HG03175 (cell line): Measurements from ENCODE around the gene SCFD2.

Experiments used
- ATAC-seq: cut with Tn5 transposase; IDR thresholded peaks from one replicate; pipeline ENCODE4 v1.9.1; 2021; ENCODE audit warnings: mild to moderate bottlenecking, moderate library complexity; ENCODE audit not compliant: unreplicated experiment

The SCFD2 gene

DNA sequence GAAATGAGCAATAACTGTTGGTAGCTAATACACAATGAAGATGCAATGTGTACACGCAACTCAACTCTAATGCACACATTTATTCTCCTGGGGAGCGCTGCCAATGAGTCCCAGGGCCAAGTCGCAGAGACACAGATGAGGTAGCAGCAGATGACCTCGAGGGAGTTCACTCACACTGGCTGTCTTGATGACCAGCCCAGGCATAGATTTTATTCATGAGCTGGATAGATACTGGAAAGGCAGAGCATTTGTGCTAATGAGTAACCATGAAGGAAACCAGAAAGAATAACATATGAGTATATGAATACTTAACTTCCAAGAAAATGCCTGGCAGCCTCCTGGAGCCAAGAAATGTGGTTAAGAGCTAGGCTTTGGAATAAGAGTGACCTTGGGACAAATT is 461.4 kb downstream of the SCFD2 start:
- no peak for ATAC-seq

DNA sequence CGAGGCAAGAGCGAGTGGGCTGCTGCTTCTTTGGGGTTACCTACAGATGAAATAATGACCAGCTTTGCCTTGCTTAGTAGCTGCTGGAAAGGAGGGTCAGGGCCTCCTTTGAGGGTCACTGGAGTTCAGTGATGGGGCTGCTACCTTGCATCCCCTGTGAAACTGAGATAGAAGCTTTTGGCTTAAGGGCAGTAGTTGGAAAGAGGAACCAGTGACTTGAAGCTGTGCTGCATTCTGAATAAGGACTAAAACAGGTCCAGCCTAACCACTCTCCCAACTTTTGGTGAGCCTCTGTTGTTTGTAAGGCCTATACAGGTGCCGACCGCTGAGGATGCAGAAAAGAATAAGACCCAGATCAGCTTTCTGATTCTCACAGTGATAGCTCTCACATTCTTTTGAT is 462.6 kb downstream of the SCFD2 start:
- ATAC-seq: no peak

DNA sequence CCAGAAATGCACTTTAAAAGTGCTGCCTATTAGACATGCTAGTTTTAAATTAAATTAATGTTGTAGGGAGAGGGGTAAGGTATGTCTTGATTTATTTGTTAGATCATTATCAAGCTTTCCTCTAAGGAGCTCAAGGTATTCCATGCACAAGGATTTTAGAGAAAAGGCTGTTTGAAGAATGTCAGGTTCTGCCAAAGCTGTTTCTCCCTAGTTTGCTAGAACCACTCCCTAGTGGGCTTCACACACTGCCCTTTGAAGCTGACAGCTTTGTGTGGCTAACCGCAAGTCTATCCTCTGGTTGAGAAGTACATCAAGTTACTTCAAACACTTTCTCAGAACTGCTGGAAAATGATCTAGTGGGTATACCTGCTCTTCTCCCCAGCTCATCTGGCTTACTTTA is 471.4 kb downstream of the SCFD2 start:
- ATAC-seq: no peak

DNA sequence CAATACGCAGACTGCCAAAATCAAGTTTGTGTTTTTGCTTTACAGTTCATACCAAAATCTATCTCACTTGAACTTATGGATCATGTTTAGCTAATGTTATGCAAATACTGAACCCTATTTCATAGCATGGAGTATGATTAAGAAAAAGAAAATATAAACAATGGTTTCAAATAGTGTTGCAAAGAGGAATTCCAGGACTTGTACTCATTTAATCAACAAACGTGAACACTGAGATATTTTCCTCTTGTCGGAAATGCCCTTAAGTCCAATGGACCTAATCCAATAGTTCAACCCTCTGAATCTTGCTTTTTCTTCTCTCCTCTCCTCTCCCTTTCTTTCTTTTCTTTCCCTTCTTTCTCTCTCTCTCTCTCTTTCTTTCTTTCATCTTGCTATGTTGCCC is 473.0 kb downstream of the SCFD2 start:
- no peak for ATAC-seq

DNA sequence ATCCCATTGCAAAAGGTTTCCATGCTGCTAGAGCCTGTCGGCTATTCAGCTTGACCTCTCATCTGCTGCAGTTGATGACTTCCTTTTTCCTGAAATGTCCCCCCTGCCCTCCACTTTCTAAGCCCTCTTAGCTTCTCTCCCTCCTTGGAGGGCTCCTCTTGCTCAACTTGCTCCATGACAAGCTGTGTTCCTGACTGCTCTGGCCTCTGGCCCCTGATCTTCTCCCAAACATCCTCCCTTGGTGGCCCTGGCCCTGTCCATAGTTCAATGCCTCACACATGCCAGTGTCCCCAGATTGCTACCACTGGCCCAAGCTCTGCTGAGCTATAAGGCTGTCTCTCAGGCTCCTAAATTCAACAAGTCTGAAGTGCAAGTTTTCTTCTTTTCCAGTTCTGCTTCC is 474.1 kb downstream of the SCFD2 start:
- ATAC-seq: no peak

DNA sequence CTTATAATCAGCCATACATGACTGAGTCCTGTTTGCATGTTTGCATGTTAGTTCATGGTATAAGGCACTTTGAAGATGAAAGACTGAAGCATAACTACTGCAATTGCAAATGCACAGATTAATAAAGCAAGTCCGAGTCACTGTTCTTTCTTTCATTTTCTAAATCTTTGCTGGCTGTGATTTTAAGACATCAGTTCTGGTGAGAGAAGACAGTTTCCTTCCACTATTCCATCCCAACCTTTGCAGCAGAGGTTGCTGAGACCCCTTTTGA is 475.4 kb downstream of the SCFD2 start:
- no peak for ATAC-seq

DNA sequence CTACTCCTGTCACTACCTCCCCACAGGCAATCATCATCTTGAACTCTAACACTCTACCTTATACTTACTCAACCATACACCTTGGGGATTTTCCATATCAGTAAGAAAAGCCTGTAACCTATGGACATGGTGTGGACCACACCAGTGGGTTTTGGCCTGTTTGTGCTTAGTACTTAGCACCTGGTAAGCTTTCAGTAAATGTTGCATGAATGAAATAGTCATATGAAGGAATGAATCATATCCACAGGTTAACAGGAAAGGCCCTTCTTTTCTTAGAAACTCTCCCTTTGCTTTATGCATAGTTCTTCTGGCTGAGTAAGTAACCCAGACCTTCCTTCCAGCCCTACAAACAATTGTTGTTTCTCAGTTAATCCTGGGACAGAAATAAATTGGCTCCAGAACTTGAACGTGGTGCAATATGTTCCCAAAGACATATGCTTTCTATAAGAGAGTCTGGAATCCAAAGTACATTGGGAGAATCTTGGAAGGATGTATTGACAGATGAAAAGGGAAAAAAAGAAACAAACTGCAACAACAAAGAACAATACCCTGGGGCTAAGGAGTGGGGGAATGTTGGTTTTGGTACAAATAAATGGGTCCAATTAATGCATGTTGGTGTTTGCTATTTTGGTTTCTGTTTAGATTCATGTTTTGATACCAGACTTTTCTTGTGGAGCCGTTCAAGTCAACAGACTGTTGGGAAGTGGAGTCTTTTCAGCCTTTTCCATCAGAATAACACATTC is 475.9 kb downstream of the SCFD2 start:
- no peak for ATAC-seq

DNA sequence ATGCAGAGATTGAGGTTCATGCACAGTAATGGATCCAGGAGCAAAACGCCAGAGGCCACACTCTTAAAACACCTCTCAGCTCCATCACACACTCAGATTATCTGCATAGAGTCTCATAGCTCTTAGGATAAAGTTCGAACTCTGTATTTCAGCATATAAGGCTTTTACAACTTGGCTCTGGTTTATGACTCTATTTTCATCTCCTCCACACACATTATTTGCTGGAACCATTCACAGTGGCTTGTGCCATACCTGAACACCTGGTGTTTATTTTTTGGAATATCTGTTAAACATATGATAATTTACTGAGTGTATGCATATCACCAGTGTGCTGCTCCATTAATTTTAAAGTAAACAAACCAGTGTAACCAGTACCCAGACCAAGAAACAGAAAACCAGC is 476.5 kb downstream of the SCFD2 start:
- ATAC-seq: no peak

DNA sequence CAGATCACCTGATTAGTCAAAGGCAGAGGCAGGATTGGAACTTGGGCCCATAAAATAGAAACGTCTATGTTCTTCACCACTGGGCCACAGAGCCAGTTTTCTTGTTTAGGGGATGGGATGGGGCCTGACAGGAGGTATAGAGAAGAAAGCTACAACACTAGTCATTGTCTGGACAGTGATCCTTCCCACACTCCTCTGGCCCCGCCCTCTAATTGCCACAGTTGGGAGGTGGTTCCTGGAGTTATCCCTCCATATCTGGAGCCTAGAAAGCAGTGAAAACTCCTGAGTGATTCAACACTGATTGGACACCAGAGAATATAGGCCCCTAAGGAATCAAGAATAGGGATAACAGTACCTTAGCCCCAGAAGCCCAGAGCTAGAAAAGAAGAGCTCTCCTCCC is 480.9 kb downstream of the SCFD2 start:
- no peak for ATAC-seq

DNA sequence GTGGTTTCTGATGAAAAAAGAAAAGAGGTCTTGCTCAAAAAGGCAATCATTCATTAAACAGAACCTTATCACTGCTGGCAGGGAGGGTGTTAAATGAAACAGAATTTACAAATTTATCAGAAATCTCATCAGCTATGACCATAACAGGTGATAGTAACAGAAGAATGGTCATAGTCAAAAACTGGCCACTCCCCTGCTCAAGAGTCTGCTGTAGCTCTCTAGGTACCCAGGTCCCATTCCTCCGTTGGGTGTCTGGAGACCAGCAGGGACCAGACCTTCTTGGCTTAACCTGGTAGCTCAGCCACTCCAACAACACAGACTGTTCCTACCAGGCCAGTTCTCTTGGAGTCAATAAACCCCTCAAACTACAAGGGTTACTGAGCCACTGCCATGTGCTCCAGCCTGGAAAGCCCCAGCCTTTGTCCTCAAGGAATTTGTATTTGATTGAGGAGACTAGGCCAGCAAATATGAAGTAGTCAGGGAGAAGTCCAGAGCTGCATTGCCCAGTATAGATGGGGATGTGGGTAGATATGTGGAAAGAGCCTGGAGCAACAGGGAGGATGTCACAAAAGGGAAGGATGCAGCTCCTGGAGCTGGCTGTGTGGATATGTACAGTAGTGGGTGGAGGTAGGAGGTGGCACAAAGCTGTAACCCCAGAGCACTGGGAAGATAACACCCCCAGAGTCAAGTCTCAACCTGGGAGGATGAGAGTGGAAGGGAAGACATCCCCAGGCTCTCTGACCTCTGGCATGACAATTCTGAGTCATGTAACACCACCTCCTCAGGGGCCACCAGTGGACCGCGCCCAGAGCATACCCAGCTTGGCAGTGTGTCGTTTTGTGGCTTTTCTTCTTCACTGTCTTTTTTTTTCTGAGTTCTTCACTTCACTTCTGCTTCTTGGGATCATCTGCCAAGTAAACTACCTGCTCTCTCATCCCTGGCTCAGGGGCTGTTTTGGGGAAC is 481.9 kb downstream of the SCFD2 start:
- ATAC-seq: no peak

DNA sequence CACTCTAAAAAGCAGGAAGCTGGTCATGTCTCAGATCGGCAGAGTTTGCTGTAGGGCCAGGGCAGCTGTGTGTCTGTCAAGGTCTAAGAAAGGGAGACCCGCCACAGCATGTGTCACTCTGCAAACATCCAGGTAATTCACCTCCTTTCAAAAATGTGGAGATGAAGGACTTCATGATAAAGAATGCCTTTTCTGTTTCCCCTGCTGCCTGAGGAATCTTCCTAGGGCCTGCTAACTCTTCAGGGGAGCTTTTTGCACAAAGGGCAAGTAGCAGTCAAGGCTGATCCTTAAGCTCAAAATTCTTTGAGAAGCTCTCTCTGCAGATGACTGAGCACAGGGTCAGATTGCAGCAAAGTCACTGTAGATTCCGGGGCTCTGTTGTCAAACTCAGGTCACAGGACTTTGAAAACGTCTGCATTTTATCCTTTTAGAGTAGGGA is 482.7 kb downstream of the SCFD2 start:
- ATAC-seq: no peak

DNA sequence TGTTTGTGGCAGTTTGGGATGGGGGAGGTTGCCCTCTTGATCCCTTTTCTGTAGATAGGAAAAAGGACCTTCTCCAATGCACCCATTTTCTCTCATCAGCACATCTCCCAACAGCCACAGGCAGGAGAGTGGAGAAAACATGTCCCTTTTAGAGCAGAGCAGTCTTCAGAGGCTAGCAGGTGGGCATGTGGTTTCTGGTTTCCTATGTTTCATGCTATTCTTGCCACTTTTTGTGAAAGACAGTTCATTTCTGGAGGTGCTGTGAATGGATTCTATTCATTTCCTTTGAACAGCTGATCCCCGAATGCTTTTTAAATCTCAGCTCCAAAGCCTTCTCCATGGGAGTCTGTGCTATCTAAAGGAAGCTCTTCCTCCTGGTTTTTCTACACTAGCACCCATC is 484.9 kb downstream of the SCFD2 start:
- ATAC-seq: no peak

DNA sequence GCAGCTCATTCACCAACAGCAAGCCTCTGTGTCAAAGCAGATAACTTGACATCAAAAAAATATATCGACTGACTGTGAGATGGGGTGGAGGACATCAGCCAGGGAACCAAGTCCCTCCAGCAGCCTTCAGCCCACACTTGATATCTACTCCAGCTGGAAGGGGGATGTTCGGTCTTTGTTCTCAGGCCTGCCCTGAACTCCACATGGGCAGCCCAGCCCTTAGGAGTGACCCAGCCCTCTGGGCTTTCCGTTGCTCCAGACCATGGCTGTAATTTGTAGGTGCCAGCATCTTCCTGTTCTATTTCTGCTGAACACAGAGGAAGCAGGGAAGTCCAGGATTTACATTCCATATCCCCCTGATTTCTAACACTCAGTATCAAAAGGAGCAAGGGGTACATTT is 486.4 kb downstream of the SCFD2 start:
- no peak for ATAC-seq

DNA sequence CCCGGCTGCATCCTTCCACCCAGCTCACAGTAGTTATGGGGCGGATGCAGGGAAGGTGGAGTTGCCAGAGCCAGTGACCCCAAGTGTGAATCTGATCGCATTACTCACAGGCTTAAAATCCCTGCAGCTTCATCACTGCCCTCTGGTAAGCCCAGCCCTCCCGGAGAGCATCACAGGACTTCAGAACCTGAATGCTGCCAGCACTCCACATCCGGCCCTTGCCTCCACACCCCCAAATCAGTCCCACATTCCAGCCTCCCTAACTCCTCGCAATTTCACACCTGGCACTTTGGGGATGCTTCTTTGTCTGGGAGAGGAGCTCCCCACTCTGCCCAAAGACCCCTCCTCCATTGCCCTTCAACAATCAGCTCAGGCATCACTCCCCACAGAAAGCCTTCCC is 488.2 kb downstream of the SCFD2 start:
- ATAC-seq: no peak

DNA sequence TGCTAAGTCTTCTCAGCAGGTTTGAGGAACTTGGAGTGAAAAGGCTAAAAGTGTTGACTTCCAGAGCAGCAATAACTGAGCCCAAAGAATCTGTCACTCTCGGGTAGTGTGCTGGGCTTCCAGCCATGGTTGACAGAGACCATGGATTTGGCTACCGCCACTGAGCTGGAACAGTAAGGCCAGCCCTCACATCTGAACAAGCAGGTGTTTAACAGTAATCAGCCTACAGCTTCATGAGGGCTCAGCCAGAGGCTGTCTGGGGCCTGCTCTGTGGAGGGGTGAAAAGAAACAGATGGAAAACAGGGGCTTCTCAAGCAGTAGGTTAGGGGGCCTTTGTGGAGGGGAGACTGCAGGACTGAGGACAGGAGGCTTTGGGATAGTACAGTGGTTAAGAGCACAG is 488.8 kb downstream of the SCFD2 start:
- ATAC-seq: no peak

DNA sequence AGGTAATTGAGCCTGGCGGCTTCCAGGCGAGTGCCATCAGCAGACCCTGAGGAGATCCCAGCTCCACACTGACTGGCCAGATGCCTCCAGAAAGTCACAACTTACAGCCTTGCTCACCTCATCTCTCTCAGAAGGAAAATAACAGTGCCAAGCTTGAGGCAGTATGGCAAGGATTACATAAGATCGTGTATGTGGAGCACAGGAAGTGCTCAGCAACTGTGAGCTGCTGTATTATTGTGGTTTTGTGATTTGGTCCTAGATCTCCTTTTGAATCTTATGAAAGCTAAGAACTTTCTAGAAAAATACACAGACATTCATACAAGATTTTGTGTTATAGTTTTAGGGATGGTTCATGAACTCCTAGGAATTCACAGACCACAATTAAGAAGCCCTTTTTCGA is 489.8 kb downstream of the SCFD2 start:
- no peak for ATAC-seq

DNA sequence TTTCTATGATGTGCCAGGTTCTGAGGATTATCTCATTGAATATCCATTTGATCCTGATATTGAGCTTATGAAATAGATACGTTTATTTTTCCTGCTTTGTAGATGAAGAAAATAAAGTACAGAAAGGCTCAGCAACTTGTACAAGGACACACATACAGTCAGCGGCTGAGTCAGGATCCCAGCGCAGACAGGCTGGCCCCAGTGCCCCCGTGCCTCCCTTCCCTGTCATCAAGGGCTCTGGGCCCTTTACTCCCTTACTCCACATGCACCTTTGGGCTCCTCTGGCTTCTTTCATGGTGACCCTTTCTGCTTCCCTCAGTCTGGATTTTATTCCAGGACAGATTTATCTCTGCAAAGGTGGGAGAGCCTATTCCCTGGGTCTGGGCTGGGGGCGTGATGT is 490.9 kb downstream of the SCFD2 start:
- ATAC-seq: no peak

DNA sequence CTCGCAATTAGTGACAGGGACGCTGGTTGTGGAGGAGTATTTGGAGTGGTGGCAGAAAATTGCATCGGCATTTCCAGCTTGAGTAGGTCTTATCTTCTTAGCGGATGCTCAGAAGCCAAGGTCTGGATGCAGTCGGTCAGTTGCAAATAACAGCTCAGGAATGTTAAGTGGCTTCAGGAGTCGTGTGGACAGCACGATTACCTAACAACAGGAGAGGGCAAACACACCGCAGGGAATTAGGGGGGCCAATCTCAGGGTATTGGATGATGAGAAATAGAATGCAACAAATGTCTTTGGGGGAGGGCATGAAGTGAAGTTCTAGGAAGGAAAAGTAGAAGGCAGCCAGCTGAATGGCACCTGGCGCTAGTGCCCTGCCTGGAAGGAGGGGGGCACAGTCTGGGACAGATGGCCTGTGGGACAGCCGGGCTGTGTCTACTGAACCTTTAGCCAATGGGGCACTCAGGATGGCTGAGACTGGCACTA is 492.0 kb downstream of the SCFD2 start:
- ATAC-seq: no peak

DNA sequence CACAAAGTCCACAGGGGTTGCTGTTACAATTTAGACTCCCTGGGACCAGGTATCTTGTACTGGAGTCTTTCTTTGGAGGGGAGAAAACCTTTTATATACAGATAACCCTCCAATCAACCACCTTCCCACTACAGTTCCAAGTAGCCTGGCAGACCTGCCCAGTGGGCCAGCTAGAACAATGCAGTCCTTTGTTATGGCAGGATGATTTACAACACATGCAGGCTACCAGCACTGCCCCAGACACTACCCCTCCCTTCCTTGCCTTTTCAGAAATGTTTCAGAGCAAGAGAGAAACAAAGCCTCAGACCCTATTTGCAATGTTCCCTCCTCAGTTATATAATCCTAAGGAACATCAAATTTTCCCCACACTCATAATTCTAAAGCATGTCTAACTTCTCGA is 492.7 kb downstream of the SCFD2 start:
- no peak for ATAC-seq

DNA sequence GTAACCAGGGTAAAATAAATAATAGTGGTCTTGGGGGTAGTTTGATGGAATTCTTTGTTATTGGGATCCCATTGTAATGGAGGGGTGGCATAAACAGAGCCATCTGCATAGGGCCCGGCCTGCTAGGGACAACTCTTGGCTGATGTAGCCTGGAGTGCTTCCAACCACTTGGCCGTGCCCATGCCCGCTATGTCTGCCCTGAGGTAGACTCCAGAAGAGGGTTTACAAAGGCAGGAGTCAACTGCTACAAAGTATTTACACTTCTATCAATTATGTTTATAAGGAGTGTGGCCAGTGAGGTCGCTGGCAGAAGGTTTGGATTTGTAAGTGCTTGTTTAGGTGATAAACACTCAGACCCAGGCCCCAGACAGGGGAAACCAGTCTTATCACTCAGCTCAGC is 495.6 kb downstream of the SCFD2 start:
- no peak for ATAC-seq

DNA sequence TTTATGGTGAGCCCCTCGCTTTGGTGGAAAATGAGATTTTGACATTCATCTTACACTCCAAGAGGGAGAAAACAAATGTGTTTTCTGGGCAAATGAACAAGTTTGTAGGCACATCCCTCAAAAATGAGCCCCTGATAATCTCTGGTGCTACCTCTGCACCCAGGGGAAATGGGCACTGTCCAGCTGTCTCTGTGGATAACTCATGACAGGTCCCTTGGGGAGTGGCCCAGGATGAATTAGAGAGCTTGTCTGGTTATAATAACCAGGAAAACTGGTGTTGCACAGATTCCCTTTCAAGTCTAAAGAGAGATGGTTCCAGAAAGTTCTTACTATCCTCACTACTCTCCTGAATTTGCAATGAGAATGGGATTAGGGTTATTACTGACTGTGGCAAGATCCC is 496.2 kb downstream of the SCFD2 start:
- ATAC-seq: no peak

DNA sequence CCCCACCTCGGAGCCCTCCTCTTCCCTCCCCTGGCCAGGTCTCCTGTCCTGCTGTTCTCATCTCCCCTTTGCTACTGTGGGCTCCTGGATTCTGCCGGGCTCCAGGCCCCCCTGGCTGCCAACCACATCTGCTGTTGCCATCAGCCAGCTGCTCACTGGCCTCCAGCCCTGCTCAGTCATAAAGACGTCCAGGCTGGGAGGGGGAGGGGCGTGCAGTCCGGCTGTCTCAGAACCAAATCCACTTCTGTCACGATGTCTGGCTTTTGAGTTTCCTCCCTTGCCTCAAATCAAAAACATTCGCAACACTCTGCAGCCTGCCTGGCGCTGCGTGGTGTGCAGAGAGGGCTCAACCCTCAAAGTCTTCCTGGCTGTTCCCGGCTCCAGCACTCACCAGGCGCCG is 496.7 kb downstream of the SCFD2 start:
- ATAC-seq: no peak
